NCI-H1105 (cell line): ENCODE data around the gene NRDE2.

Experiments used
- DNase-seq: peaks from one replicate; lab custom pipeline; 2025; lab: John Stamatoyannopoulos, UW

Gene NRDE2

DNA sequence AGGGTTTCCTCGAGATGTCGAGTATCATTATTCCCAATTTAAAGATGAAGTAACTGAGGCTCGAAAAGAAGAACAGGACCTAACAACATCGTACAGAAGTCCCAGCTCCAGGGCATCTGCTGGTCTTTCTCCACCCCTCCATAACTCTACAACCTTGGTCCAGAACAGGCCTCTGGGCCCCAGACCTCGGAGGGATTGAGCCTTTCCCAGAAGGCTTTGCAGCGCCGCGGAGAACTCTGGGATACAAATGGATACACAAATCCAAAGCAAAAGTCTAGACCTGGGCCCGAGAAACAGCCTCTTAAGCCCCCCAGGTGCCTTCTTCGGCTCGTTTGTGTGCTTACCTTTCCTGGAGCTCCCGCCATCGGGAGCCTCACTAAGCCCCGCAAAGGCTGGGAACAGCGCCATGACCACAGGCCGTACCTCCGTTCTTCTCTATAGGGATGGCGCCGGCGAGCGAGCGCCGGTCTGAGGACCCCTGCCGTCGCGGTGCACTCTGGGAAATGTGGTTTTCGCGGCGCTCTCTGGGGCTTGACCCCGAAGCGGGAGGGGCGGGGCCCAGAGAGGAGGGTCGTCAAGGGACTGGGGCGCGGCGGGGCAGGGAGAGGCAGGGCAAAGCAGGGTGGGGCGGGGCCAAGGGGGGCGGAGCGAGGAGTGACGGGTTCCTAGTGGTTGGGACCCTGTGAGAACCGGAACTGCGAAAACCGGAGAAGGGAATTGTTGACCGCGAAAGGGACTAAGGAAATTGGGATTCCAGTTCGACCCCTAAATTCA, at the start of gene NRDE2:
Gene NRDE2 (minus strand): TSS at position 445 of the 774 bp plus-strand sequence. CDS start 37 bp downstream, at position 408.
- DNase-seq: peak; percentile 57

GRCh38 chr14:90381011-90381786, 49.5 kb upstream of the NRDE2 start:
- no peak for DNase-seq

DNA sequence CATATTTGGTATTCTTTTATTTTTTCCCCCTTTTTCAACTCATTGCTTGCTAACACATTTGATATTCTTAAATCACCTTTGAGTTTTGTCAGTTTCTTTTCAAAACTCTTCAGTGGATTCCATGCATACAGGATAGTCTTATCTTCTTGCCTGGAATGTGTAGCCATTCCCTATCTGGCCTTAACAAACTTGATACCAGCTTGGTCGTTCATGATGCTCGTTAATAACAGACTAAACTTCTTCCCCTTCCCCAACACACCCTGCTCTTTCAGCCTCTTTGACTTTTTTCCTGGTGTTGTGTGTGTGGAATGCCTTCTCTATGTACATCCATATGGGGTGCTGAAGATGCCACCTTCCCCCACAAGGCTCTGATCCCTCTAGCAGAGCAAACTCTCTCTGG, 47.4 kb upstream of the NRDE2 start:
- no peak for DNase-seq

DNA sequence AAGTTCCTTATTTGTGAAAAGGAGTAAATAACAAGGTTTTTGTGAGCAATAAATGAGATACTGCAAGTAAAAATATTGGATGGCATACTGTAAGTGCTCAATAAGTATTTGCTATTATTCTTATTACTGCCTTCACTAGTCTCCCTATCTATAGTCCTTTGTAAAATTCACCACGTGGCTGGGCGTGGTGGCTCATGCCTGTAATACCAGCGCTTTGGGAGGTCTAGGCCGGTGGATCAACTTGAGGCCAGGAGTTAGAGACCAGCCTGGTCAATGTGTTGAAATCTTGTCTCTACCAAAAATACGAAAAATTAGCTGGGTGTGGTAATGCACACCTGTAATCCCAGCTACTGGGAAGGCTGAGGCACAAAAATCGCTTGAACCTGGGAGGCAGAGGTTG, 46.5 kb upstream of the NRDE2 start:
- DNase-seq: no peak

DNA sequence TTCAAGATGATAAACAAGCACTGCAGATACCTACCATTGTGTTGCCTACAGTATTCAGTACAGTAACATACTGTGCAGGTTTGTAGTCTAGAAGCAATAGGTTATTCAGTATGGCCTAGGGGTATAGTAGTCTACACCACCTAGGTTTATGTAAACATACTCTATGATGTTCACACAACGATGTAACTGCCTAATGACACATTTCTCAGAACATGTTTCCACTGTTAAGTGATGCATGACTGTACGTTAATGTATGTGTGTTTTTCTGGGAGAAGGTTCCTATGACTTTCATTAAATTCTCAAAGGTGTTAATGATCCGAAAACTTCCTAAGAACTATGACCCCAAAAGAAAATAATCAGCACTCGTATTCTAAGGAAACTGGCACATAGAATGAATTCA, 44.2 kb upstream of the NRDE2 start:
- DNase-seq: no peak

- DNase-seq: no peak
Observed at GRCh38 chr14:90374813-90375212, 43.1 kb upstream of the NRDE2 start.

GRCh38 chr14:90373887-90374286, 42.1 kb upstream of the NRDE2 start:
- no peak for DNase-seq

DNA sequence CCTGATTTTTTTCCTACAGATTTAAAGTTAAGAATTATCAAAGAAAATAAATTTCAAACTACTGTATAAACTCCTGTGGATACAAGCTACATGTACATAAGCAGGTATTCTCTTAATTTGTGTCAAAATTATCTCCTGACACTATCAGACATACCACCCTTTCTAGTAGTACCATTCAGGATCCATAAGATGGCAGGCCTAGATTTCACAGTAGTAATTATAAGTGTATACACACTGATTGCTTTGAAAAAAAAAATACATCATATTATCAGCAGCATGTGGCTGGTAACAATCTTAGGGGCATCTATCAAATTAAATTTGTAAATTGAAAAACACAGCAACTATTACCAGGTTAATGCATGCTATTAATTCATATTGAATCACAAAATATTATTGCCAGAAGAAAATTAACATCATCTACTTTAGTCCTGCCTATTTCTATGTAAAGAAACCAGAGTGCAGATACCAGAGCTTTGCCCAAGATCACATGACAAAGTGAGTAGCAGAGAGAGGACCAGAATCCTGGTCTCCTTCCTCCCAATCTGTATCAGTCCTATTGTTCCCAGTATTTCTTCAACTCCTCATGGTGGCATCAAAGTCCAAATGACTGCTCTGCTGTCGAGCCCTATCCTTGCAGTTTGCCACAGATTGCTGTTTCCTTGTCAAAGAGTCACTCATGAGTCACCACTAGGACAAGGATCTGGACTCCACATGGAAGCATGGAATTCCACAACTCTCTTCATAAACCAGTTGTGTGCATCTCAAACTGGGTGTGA, 37.4 kb upstream of the NRDE2 start:
- DNase-seq: no peak

GRCh38 chr14:90362558-90362896, 30.8 kb upstream of the NRDE2 start:
- no peak for DNase-seq

- DNase-seq: no peak
Observed at GRCh38 chr14:90361865-90362557, 30.3 kb upstream of the NRDE2 start.

GRCh38 chr14:90358359-90358758, 26.6 kb upstream of the NRDE2 start:
- DNase-seq: no peak

DNA sequence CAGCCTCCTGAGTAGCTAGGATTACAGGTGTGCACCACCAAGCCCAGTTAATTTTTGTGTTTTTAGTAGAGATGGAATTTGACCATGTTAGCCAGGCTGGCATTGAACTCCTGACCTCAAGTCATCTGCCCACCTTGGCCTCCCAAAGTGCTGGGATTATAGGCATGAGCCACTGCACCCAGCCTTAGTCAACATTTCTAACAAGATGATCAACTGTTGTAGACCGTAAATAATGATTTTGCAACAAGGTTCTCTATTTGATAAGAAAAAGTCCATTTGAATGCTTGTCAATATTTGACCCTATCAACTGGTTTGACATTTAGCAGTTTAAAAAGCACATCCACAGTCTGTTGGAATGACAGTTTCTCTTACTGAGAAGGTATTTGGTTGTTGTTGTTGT, 25.2 kb upstream of the NRDE2 start:
- DNase-seq: no peak

DNA sequence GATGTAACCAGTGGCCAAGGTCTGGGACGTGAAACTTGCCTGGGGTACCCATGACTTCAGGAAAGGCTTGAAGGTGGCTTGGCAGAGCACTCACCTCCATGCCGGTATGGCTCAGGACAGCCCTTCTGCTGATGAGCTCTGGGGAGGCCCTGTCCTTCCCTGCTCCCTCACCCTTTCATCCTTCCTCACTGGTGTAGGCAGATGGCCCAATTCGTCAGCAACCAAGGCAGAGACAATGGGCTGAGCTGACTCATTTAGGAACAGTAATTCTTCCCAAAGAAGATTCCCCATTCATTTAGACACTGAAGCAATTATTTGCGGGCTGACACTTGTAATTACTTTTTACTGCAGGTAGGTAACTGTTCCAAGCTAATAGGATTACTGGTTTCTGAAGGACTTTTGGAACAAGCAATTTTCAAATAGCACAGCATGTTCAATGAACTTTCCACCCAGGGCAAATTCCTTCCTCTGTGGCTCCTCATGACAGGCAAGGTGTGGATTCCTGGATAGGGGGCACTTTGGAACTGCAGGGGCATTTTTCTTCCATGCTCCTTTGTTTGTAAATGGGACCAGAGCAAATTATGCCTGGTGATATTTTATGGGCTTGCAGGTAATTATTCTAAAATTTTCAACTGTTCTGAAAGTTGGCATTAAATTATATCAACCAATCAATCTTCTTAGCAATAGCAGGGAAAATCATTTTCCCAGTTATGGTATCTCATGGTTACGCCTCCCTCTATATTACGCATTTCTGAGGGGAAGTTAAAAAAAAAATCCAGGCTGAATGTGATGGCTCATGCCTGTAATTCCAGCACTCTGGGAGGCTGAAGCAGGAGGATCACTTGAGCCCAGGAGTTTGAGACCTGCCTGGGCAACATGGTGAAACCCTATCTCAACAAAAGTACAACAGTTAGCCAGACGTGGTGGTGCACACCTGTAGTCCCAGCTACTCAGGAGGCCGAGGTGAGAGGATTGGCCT, 24.1 kb upstream of the NRDE2 start:
- no peak for DNase-seq

- DNase-seq: no peak
Observed at GRCh38 chr14:90354551-90355298, 23.0 kb upstream of the NRDE2 start.

GRCh38 chr14:90349739-90350138, 18.0 kb upstream of the NRDE2 start:
- no peak for DNase-seq

DNA sequence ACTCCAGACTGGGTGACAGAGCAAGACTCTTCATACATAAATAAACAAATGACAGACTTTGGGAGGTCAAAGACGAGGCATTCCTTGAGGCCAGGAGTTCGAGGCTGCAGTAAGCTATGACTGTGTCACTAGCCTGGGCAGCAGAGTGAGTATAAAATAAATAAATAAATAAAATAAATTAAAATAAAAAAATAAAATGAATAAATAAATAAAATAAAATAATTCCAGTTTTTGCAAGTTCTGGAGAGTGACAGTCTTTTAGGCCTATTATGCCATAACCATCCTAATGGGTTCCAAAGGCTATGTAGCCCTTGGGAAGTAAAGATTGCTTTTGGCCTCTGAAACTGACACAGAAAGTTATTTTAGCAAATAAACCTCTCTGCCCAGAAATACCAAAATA, 16.5 kb upstream of the NRDE2 start:
- no peak for DNase-seq

DNA sequence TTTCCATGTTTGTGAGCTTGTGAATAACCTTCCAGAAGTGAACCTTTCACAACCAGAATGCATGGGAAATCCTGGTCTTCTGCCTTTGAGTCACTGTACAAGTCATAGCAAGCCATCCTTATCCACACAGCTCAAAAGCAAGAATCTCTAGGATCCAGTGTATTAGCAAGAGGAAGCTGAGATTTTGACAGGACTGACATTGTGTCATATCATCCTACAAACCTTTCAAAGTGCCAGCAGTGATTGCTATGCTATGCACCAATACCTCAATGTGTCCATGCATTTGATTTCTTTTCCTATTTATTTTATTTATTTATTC, 13.5 kb upstream of the NRDE2 start:
- DNase-seq: no peak

DNA sequence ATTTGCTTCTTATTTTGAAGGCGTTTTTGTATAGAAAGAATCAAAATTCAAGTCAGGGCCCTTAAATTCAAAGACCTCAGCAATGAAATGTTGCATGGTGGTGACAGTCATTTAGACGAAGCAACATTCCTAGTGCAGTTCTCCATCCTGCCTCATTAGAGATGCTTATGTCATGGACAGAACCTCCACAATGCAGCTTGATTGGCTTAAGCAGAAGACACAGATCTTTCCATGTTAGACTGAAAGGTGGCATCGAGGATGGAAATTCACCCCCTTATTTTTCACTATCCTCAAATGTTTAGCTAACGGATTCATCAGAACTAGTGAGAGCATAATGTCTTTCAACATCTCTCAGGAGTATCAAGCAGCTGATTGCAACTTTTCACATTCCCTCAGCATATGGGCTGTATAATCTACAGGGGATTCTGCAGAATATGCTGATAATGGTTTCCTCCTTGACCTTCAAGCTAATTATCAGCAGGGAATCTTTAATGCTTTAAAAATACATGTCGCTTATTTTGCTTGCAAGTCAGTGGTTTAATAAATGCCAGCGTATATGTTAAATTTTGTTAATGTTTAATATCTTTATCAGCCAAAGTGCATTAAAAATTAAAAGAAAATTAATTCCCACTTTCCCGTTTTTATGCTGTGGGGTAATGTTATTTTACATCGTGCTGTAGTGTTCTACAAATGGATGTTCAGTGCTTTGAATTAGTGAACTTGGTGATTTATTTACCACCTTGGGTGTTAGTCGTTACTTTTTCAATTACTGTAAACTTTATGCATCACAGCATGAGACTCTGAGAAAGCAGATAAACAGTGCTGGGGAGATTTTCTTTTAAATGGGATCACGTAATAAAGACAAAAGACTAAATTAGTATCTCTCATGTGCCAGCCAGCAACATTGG, 12.8 kb upstream of the NRDE2 start:
- no peak for DNase-seq

DNA sequence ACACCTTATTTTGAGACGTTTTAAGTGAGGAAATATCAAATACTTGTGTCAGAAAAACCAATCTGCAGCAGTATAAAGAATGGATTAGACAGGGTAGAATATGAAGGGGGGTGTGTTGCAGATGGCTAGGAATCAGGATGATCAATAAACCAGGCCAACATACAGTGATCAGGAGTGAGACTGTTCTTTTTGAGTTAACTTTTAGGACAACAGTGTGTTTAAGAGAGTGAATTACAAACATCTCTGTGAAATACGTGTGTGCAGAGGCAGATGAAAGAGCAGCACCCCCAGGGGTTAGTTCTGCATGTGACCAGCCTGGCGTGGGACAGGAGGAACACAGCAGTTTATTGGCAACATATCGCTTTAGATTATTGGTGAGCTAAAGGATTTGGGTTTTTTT, 10.6 kb upstream of the NRDE2 start:
- no peak for DNase-seq
